Sigmoid colon (tissue), 3 donors: ENCODE measurements around the gene NLGN1.

Source experiments
- POLR2A ChIP-seq, 2 donors: fragments of 450-650 bp; IDR thresholded peaks; one replicate each; pipeline ENCODE4 v1.6.1; 2016; ENCODE audit warnings: antibody characterized with exemption in 2 of 2, mild to moderate bottlenecking in 2 of 2, moderate library complexity in 2 of 2
- TF ChIP-seq, protein P1 (sequence below), 4 experiments: fragments of 450-650 bp in 3 of 4; fragments of 200-600 bp in 1 of 4; IDR thresholded peaks; one replicate each; pipeline ENCODE4 v1.5.1; 2016 to 2019; ENCODE audit warnings: antibody characterized with exemption in 4 of 4, mild to moderate bottlenecking in 3 of 4, moderate library complexity in 2 of 4

DNA sequence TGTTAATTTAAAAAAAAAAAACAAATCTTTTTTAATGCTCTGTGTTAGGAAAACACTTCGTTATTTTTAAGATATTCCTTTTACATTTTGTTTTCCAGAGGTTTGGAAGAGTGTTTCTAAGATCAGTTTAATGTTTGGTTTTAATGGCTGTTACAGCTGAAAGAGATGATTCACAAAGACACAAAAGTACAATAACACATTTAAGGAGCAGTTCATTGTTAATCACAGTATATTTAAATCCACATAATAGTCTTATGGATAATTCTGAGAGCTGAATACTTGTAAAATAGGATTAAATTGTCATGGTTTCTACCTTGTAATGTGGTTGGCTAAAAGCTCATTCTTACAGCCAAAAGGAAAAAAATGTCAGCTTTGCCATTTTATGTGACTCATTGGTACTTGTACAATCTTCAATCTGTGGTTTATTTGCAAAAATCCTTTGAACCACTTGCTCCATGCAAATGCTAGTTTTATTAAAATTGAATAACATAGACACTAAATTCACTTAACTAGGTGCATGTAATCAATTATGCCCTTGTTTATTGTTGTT, 426.4 kb downstream of the NLGN1 start:
- no peak for TF ChIP-seq POLR2A (IDR thresholded peaks at IDR 0.05)
- TF ChIP-seq, protein P1, sequence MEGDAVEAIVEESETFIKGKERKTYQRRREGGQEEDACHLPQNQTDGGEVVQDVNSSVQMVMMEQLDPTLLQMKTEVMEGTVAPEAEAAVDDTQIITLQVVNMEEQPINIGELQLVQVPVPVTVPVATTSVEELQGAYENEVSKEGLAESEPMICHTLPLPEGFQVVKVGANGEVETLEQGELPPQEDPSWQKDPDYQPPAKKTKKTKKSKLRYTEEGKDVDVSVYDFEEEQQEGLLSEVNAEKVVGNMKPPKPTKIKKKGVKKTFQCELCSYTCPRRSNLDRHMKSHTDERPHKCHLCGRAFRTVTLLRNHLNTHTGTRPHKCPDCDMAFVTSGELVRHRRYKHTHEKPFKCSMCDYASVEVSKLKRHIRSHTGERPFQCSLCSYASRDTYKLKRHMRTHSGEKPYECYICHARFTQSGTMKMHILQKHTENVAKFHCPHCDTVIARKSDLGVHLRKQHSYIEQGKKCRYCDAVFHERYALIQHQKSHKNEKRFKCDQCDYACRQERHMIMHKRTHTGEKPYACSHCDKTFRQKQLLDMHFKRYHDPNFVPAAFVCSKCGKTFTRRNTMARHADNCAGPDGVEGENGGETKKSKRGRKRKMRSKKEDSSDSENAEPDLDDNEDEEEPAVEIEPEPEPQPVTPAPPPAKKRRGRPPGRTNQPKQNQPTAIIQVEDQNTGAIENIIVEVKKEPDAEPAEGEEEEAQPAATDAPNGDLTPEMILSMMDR (IDR thresholded peaks at IDR 0.05), result no peak
